Ishikawa (cell line): ENCODE data around the gene PRDM16.

Experiments used
- CEBPB ChIP-seq: IDR thresholded peaks from 2 replicates; pipeline ENCODE4 v1.6.1; 2012
- CREB1 ChIP-seq: IDR thresholded peaks from 2 replicates; pipeline ENCODE4 v1.6.1; 2012; ENCODE audit warnings: low read depth
- EGR1 ChIP-seq: IDR thresholded peaks from 2 replicates; pipeline ENCODE4 v1.6.1; 2012
- EP300 ChIP-seq: IDR thresholded peaks from 2 replicates; pipeline ENCODE4 v1.6.1; 2012; ENCODE audit warnings: borderline replicate concordance
- FOXM1 ChIP-seq: IDR thresholded peaks from 2 replicates; pipeline ENCODE4 v1.6.1; 2012; ENCODE audit warnings: low read depth, borderline replicate concordance
- NFIC ChIP-seq: IDR thresholded peaks from 2 replicates; pipeline ENCODE4 v1.6.1; 2012
- RAD21 ChIP-seq: IDR thresholded peaks from 2 replicates; pipeline ENCODE4 v1.6.1; 2012; ENCODE audit warnings: low read depth
- TAF1 ChIP-seq: IDR thresholded peaks from 2 replicates; pipeline ENCODE4 v1.6.1; 2012; ENCODE audit warnings: low read depth, mild to moderate bottlenecking
- TCF12 ChIP-seq: IDR thresholded peaks from 2 replicates; pipeline ENCODE4 v1.6.1; 2012; ENCODE audit warnings: low read depth
- TEAD4 ChIP-seq: IDR thresholded peaks from 2 replicates; pipeline ENCODE4 v1.6.1; 2012
- YY1 ChIP-seq: IDR thresholded peaks from 2 replicates; pipeline ENCODE4 v1.6.1; 2012; ENCODE audit warnings: low read depth
- ZBTB7A ChIP-seq: IDR thresholded peaks from 2 replicates; pipeline ENCODE4 v1.6.1; 2012; ENCODE audit warnings: low read depth
- TF ChIP-seq, protein P1 (sequence below): IDR thresholded peaks from 2 replicates; pipeline ENCODE4 v1.6.1; 2012
- TF ChIP-seq, protein P2 (sequence below): IDR thresholded peaks from 2 replicates; pipeline ENCODE4 v1.6.1; 2012; ENCODE audit warnings: low read depth, mild to moderate bottlenecking
- TF ChIP-seq, protein P3 (sequence below): IDR thresholded peaks from 2 replicates; pipeline ENCODE4 v1.6.1; 2012

The PRDM16 gene

DNA sequence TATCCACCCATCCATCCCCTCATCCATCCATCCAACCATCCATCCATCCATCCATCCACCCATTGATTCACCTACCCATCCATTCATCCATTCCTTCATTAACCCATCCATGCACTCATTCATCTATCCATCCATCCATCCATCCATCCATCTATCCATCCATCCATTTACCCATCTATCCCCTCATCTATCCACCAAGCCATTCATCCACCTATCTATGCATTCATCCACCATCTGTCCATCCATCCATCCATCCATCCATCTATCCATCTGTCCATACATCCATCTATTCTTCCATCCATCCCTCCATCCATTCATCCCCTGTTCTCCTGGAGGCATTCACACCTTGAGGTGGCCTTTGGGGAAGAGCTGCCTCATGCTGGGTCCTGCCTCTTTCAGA, 107.0 kb downstream of the PRDM16 start:
- TF ChIP-seq, protein P1, sequence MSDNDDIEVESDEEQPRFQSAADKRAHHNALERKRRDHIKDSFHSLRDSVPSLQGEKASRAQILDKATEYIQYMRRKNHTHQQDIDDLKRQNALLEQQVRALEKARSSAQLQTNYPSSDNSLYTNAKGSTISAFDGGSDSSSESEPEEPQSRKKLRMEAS, result no peak
- TF ChIP-seq CEBPB (no peak), ZBTB7A (no peak), NFIC (no peak), EP300 (no peak), TEAD4 (no peak), EGR1 (no peak), FOXM1 (no peak)

DNA sequence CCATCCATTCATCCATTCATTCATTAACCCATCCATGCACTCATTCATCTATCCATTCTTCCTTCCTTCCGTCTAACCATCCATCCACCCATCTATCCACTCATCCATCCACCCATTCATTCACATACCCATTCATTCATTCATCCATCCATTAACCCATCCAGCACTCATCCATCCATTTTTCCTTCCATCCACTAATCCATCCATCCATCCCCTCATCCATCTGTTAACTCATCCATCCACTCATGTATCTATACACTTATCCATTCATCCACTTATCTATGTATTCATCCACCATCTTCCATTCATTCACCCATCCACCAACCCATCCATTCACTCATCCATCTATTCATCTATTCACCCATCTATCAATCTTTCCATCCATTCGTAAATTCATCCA, 107.8 kb downstream of the PRDM16 start:
- TF ChIP-seq CEBPB (no peak), FOXM1 (no peak), TEAD4 (no peak), CREB1 (no peak), TCF12 (no peak), TAF1 (no peak), EP300 (no peak), ZBTB7A (no peak), EGR1 (no peak), RAD21 (no peak), NFIC (no peak), YY1 (no peak)
- TF ChIP-seq, protein P1, result no peak
- TF ChIP-seq, protein P2, sequence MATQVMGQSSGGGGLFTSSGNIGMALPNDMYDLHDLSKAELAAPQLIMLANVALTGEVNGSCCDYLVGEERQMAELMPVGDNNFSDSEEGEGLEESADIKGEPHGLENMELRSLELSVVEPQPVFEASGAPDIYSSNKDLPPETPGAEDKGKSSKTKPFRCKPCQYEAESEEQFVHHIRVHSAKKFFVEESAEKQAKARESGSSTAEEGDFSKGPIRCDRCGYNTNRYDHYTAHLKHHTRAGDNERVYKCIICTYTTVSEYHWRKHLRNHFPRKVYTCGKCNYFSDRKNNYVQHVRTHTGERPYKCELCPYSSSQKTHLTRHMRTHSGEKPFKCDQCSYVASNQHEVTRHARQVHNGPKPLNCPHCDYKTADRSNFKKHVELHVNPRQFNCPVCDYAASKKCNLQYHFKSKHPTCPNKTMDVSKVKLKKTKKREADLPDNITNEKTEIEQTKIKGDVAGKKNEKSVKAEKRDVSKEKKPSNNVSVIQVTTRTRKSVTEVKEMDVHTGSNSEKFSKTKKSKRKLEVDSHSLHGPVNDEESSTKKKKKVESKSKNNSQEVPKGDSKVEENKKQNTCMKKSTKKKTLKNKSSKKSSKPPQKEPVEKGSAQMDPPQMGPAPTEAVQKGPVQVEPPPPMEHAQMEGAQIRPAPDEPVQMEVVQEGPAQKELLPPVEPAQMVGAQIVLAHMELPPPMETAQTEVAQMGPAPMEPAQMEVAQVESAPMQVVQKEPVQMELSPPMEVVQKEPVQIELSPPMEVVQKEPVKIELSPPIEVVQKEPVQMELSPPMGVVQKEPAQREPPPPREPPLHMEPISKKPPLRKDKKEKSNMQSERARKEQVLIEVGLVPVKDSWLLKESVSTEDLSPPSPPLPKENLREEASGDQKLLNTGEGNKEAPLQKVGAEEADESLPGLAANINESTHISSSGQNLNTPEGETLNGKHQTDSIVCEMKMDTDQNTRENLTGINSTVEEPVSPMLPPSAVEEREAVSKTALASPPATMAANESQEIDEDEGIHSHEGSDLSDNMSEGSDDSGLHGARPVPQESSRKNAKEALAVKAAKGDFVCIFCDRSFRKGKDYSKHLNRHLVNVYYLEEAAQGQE, result no peak
- TF ChIP-seq, protein P3, sequence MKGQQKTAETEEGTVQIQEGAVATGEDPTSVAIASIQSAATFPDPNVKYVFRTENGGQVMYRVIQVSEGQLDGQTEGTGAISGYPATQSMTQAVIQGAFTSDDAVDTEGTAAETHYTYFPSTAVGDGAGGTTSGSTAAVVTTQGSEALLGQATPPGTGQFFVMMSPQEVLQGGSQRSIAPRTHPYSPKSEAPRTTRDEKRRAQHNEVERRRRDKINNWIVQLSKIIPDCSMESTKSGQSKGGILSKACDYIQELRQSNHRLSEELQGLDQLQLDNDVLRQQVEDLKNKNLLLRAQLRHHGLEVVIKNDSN, result no peak

DNA sequence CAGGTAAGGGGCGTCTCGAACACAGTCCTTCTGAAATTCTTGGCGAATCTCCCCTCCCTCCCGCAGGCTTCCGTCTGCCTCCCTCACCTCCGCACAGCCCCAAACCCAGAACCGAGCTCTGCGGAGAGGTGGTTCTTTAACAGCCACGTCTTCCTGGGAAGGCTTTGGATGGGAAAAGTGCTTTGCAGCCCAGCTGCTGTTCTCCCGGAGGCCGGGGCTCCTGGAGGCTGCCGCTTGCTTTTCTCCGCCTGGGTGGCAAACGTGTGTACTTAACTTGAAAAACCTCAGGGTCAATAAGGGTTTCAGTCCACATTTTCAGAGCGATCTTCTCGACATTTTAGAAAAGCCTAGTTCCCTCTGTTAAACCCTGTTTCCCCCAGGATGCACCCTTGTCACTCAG, 109.3 kb downstream of the PRDM16 start:
- no peak for TF ChIP-seq CREB1
- TF ChIP-seq, protein P1, result no peak
- TF ChIP-seq YY1, result no peak
- TF ChIP-seq NFIC, result no peak
- TF ChIP-seq TAF1, result no peak
- TF ChIP-seq, protein P2, result no peak
- TF ChIP-seq, protein P3, result no peak
- TF ChIP-seq ZBTB7A, result no peak
- no peak for TF ChIP-seq FOXM1
- TF ChIP-seq EP300, result no peak
- no peak for TF ChIP-seq TCF12

DNA sequence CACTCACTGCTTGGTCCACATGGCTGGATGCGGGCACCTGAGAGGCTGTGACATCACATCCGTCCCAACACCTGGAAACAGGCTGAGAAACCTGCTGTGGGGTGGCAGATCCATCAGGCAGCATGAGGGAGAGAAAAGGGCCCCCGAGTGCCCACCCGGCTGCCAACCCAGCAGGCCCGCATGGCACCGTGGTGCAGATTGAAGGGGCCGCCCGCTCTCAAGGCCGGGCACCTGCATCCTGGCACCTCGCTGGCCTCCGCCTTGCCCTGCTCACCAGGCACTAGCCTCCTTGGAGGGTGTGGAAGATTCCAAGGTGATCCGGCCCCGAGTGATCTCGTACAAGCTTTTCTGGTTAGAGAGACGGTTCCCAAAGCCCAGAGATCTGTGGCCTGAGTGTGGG, 110.5 kb downstream of the PRDM16 start:
- TF ChIP-seq YY1 (no peak), TAF1 (no peak), EGR1 (no peak), CREB1 (no peak), NFIC (no peak), EP300 (no peak), TEAD4 (no peak), TCF12 (no peak), FOXM1 (no peak), RAD21 (no peak), ZBTB7A (no peak), CEBPB (no peak)
- TF ChIP-seq, protein P1, result no peak
- TF ChIP-seq, protein P3, result no peak
- TF ChIP-seq, protein P2, result no peak
